Sigmoid colon (tissue), 4 donors: ENCODE results near the gene SPACA7.

Source experiments
- CTCF ChIP-seq, 4 experiments: fragments of 450-650 bp in 3 of 4; fragments of 200-600 bp in 1 of 4; IDR thresholded peaks; one replicate each; pipeline ENCODE4 v1.5.1; 2016 to 2019; ENCODE audit warnings: antibody characterized with exemption in 4 of 4, mild to moderate bottlenecking in 3 of 4, moderate library complexity in 2 of 4
- EP300 ChIP-seq, 4 donors: sonication (generic); formaldehyde crosslinking; IDR thresholded peaks; one replicate each; pipeline ENCODE4 v1.6.1; 2017; ENCODE audit warnings: antibody characterized with exemption in 4 of 4
- POLR2A ChIP-seq, 2 donors: fragments of 450-650 bp; IDR thresholded peaks; one replicate each; pipeline ENCODE4 v1.6.1; 2016; ENCODE audit warnings: antibody characterized with exemption in 2 of 2, mild to moderate bottlenecking in 2 of 2, moderate library complexity in 2 of 2
- POLR2AphosphoS5 ChIP-seq, 4 donors: sonication (generic); formaldehyde crosslinking; IDR thresholded peaks; one replicate each; pipeline ENCODE4 v1.6.1; 2017; ENCODE audit warnings: antibody characterized with exemption in 4 of 4

GRCh38 chr13:112451512-112452379 lies 75.6 kb downstream of the SPACA7 start:
- TF ChIP-seq POLR2A (IDR thresholded peaks at IDR 0.05) (no peak), CTCF (IDR thresholded peaks at IDR 0.05) (no peak), EP300 (IDR thresholded peaks at IDR 0.05) (no peak), POLR2AphosphoS5 (IDR thresholded peaks at IDR 0.05) (no peak)
